ENCODE measurements around the gene VTI1A.
"Not testable (repeated sequence)": the region's sequence is repeated elsewhere in the genome, so short reads cannot be mapped to it uniquely, and the experiment has no call there.

Gene VTI1A

DNA sequence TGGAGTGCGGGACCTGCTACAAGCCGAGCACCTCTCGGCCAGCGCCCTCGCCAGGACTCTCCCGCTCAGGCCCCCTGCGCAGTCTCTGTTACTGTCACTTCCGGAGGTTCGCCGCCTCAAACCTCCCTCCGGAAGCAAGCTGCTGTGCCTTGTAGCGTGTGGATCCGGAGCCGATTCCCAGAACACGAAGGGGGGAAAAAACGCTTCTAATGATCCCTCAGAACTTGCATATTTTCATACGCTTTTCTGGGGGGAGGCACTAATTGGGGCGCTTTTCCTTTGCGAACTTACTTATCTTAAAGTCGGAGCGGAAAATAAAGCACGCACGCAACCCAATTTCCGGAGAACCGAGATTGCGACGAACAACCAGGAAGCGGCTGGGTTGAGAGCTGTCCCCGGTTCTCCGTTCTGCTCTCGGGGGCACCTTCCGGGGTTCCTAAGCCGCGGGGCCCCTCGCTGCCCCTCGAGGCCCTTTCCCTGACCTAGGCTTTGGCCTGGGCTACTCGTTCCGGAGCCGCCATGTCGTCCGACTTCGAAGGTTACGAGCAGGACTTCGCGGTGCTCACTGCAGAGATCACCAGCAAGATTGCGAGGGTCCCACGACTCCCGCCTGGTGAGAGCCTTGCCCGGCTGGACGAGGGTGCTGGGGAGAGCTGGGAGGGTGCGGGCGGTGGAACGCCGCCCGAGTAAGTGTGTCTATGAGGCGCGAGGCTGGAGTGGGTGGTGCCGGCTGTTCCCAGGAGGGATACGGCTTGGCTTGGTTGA is at the start of gene VTI1A, which contains the start of gene ZDHHC6:
VTI1A (plus strand) TSS at position 361 of the 765 bp plus-strand sequence; CDS start at position 520, 159 bp downstream.
ZDHHC6 (minus strand) TSS at position 60 of the 765 bp plus-strand sequence. CDS start 1,478 bp downstream, outside the sequence.
- peak; percentile 54 to 62 for DNase-seq (ENCODE audit: low read depth in 2 of 2)

DNA sequence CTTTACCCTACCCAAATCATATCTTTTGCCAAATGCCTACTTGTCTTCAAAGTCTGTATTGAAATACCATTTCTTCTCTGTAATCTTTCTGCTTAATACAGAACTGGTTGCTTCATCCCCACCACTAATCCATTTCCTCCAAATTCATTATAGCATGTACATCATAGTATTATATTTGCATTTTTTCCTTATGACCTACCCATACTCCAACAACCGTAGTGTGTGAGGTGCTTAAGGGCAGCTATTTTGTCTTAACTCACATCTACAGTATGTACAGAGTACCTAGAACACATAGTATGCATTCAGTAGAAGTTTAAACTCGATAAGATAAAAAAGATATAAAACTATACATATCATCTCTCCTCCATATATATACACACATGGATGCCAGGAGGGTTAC is 49.4 kb upstream of the VTI1A start:
- no peak for DNase-seq (ENCODE audit: low read depth in 2 of 2)

DNA sequence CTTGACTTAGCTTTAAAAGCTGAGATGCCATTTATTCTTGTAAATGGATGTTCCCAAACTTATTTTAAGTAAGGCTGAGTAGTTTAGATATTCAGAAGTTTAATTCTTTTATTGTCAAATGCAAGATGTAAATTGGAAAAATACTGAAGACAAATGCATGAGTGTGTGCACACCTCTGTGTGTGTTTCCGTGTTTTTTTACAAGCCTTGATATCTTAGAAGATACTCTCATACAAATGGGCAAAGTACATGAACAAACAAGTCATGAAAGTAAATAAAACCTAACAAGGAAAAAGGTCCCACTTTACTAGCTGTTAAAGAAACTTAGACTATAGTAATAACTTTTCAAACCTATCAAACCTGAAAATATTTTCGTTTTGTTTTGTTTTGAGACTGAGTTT is 44.1 kb upstream of the VTI1A start:
- no peak for DNase-seq (ENCODE audit: low read depth in 2 of 2)

DNA sequence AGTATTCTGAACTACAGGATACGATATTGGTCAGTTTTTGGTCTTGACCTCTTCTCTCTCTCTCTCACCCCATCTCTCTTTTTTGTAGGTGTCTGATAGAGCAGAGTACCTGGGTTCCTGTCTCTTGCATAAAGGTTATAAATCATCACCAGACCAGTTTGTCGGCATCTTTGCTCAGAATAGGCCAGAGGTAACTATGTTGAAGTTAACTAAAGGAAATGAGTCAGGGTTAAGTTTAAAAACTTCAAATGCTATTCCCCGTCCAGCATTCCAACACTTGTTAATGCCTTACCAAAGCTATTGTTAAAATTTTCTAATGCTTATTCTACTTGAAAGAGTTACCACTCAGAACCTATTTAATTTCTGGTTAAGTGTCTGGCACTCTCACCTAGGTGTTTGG is 42.4 kb upstream of the VTI1A start:
- no peak for DNase-seq (ENCODE audit: low read depth in 2 of 2)

DNA sequence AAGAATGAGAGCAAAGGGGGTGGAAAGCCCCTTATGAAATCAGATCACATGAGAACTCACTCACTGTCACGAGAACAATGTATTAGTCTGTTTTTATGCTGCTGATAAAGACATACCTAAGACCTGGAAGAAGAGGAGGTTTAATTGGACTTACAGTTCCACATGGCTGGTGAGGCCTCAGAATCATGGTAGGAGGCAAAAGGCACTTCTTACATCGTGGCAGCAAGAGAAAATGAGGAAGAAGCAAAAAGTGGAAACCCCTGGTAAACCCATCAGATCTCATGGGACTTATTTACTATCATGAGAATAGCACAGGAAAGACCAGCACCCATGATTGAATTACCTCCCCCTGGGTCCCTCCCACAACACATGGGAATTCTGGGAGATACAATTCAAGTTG is 40.2 kb upstream of the VTI1A start:
- not testable (repeated sequence) for DNase-seq (ENCODE audit: low read depth in 2 of 2)

DNA sequence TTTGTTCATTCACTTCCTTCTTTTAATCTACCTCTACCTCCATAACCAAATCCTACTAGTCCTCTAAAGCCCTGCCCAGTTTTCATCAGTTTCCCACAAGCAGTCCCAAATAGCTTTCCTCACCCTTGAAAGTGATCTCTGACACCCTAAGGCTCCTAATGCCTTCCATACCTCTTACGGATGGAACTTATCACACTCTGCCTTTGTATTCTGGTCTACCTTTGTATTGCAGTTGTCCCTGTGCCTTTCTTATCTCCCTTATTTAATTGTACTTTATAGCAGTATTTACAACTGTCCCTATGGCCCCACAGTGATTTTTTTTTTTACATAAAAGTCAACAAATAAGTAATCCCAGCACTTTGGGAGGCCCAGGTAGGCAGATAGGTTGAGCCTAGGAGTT is 39.3 kb upstream of the VTI1A start:
- DNase-seq (ENCODE audit: low read depth in 2 of 2) = no peak

DNA sequence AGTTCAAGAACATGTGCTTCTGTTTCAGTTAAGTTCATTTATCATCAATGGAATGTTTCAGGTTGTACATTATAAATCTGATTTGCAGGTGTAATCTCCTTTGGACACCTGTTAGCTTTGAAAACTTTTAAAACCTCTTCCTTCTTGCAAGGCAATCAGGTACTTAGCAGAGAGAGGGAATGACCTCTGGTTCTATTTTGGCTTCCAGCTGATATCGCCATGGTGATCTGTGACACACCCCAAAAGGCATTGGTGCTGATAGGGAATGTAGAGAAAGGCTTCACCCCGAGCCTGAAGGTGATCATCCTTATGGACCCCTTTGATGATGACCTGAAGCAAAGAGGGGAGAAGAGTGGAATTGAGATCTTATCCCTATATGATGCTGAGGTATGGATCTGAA is 37.7 kb upstream of the VTI1A start:
- DNase-seq (ENCODE audit: low read depth in 2 of 2) = no peak

DNA sequence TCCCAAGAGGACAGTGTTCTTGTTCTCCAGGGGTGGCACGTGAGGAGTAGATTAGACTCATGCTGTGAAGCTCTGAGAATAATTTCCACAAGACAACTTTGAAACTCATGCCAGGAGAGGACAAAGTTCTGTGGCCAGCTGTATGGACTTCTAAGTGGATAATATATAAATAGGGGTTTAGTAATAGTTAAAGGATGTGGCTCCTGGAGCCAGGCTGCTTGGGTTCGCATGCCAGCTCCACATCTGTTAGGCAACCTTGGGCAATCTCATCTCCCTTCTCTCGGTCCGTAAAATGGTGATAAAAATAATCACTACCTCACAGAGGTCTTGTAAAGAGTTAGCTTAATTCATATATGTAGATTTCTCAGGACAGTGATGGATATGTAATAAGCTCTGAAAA is 37.3 kb upstream of the VTI1A start:
- DNase-seq (ENCODE audit: low read depth in 2 of 2) = no peak

DNA sequence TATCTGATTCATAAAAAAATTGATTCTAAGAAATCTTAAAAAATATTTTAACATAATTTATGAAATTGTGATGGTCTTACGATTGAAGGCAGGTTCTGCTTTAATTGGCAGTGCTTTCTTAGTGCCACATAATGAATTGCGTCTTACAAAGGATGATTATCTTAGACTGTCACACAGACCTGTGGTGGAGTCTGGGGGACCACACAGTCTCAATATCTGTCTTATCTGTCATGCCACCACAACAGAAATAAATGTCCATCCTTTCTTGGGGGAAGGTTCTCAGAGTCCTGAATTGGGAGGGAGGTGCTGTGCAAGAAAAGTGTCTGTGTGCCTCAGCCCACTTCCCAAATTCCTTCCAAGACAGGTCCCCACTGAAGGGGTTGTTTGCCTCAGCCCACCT is 34.3 kb upstream of the VTI1A start:
- DNase-seq (ENCODE audit: low read depth in 2 of 2) = no peak

DNA sequence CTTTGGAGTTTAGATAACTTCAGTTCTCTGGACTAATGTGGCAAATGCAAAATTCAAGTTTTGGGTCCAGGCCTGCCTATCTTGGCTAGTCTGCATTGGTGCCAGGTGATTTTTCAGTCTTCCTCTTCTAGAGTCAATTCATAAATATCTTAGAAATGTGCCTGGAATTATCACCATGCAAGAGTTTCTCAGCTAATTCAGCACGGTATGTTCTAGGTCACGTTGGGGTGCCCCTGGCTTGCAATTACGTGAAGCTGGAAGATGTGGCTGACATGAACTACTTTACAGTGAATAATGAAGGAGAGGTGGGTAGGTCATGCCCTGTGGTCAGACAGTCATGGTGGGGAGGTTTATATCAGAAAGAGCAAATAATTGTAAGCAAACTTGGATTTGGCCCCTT is 25.3 kb upstream of the VTI1A start:
- no peak for DNase-seq (ENCODE audit: low read depth in 2 of 2)

DNA sequence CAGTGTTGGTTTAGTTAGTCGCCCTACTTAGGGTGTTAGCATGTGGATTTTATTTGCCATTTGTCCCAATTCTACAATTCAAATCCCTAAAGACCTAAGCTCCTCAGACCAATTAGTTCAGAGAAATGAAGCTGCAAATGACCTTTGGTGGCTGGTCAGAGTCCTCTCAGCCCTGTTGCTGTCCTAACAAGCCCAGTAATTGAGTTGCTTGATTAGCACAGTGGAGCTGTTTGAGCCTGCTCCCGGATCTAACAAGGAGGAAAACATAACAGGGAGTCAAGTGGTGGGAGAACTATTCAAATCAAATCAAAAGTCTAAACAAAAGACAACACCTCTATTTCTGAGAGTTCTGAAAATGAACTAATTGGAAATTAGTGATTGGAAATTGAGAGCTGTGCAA is 22.4 kb upstream of the VTI1A start:
- no peak for DNase-seq (ENCODE audit: low read depth in 2 of 2)

DNA sequence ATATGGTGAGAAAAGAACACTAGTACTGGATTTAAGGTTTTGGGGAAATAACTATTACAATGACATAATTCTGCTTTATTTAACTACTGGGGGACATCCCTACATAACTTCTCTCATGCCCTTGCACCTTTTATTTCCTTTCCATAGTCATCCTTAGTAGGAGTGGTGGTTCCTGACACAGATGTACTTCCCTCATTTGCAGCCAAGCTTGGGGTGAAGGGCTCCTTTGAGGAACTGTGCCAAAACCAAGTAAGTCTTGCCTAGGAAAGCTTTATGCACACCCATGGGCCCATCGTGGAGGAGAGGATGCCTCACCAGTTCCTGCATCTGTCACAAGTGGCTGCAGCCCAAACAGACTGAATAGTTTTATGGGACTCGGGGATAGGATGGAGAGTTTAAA is 20.9 kb upstream of the VTI1A start:
- no peak for DNase-seq (ENCODE audit: low read depth in 2 of 2)

DNA sequence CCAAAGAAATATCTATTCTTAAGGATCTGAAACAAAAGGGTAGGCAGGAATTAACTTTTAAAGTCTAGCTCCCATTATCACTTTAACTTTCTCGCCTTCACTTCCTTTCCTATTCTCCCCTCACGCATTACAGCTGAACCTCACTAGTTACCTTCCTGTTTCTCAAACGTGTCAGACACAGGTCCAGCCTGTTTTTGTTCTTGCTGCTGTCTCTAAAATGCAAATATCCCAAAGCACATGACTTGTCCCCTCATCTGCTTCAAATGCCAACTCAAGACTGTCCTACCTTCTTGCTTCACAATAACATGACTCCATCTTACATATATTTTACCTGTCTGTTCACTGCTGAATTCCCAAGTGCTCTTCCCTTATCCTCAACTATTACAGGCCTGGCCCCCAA is 17.9 kb upstream of the VTI1A start:
- no peak for DNase-seq (ENCODE audit: low read depth in 2 of 2)

DNA sequence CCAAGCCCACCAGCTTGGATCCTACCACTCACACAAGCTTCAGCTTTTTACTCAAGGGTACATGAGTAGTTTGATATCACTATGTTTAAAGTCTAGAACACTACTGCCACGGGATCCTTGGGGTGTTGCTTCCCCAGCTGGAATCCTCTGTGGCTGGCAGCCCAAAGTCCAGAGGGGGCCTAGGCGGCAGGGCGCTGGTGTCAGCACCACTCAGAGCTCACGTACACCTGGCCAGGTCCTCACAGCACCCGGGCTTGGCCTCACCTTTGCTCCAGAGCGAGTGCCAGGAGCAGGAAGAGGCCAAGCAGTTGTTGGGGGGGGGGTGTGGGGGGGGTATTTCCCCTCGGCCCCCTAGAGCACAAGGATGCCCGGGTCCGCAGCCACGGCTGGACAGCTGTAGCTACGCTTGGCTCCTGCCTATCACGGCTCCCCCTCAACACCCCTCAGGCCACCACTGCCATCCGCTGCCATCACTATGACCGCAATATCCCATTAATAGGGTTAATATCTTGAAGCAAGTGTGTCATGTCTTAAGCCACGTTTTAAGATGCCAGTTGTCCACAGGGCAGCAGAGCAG is 17.3 kb upstream of the VTI1A start:
- DNase-seq (ENCODE audit: low read depth in 2 of 2) = no peak

DNA sequence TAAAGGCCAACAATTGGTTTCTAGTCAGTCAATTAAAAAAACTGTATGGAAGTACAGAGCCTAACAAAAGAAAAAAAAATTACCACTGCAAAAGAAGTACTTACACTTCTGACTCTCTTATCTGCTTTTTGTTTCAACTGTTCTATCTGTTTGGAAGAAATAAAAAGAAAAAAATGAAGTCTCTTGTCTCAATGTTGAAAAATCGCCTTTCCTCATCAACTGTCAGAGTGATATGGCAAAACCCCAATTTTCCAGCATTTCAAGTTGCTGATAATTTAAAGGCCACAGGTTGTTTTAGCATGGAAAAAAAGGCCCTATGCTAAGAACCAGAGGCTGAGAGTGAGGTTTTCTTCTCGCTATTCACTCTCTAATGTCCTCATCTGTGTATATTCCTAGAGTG is 13.9 kb upstream of the VTI1A start:
- DNase-seq (ENCODE audit: low read depth in 2 of 2) = no peak

DNA sequence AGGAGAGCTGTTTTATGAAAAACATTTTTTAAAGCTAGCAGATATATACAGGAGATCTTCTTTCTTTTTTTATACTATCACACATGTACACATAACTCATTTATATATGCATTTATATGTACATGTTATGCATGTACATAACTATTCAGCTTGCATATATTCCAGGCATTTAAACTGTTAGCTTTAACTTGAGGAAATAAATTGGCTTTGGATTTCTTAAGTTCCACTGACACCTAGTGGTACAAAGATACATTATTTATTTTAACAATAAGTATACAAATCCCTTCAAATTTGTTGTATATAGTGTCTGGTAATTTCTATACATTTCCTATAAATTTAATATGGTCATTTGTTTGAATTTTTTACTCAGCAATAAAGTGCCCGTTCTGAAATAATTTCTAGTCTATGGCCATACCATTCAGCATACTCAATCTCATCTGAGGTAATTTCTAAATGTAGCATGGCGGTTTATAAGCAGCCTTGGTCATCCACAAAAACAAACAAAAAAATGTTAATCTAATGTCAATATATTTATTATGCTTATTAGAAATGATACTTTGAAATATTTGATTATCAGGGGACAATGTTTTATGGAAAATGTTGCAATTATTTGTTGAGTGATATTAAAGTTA is 11.9 kb upstream of the VTI1A start:
- DNase-seq (ENCODE audit: low read depth in 2 of 2) = no peak

DNA sequence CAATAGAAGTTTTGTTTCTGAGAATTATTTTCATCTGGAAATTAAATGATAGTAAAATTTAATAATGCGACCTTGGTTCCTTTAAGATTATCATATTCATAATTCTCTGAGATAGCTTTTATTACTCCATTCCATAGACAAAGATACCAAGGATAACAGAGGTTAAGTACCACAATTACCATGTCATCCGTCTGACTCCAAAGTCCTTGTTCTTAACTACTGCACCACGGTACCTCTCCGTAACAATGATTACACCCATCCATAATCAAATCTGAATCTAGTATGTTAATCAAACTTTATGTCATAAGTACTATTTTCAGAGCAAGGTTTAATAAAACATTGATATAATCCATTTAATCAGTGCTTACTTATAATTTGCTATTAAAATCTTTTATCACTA is 8.7 kb upstream of the VTI1A start:
- no peak for DNase-seq (ENCODE audit: low read depth in 2 of 2)

DNA sequence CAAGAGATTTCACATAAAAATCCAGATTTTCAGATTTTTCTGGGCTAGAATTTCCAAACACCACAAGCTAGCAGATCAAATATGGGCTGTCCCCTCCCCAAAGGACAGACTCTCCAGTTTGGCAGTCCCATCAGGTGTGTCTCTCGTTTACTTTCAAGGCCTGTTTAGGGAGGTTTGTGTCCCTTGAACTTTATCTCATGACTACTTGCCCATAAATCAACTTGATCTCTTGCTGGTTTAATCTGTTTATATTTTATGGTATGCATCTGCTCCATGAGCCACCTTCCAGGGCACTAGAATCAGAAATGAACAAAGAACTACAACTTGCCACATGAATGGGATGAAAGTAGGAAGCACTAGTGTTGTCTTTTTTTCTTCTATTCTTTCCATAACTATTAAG is 5.5 kb upstream of the VTI1A start:
- no peak for DNase-seq (ENCODE audit: low read depth in 2 of 2)

DNA sequence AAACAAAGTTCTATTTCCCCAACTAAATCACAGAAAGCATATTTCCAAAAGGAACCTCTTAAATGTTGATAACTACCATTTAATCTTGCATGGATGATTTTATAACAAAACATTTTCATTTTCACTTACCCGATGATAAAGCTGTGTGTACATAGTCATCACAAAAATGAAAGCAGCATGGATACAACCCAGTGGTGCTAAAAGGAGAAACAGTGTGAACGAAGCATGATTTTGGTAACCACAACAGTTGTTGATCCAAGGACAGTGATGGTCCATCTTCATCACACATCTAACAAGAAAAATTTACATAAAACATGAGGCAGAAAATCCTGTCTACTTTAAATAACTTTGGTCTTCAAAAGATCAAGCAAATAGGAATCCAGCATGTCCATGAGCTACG is 5.0 kb upstream of the VTI1A start:
- no peak for DNase-seq (ENCODE audit: low read depth in 2 of 2)

DNA sequence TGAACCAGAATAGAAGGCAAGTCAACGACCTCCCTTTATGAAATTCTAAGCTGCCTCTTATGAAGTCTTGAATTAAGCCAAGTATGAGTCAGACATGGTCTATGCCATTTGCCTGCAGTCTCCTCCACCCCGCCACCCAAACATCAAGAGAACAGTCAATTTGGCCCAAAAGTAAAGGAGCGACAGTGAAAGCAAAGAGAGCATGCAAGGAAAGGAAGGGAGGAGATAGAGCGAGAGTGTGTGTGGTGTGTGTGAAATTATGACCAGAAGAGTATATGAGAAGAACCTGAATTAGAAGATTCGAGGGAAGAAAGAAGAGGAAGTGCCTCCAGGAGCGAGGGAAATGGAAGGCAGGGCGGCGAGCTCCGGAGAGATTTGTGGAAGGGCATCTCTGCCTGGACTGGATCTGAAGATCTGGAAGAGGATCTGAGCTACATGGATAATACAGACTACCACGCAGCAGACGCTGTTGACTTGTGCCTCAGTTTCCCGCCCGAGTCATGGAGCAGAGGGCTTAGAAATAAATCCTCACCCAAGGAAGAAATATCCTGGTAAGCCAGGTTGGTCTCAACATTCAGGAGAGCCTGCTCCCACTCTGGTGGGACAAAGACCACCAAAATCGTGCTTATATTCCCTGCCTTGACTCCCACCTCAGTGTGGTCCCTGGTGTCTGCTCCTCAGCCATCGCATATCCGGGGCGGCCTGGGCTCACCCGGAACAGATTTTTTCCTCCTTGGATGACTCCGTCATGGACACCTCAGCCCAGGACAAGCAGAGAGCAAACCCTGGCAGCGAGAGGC is 760 bp upstream of the VTI1A start:
- no peak for DNase-seq (ENCODE audit: low read depth in 2 of 2)

DNA sequence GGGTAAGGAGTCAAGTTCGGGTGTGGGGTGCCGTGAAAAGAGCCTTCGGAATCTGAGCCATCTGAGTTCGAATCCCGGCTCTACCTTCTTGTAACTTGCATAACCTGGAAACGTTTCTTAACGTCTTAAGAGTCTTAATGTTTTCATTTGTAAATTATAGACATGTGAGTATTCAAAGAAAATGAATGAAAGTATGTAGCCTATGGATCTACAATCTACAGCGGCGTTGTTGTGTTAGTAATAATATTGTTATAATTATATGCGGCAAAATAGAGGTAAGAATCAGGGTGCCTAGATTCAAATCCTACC is 559 bp downstream of the VTI1A start:
- DNase-seq (ENCODE audit: low read depth in 2 of 2) = no peak

DNA sequence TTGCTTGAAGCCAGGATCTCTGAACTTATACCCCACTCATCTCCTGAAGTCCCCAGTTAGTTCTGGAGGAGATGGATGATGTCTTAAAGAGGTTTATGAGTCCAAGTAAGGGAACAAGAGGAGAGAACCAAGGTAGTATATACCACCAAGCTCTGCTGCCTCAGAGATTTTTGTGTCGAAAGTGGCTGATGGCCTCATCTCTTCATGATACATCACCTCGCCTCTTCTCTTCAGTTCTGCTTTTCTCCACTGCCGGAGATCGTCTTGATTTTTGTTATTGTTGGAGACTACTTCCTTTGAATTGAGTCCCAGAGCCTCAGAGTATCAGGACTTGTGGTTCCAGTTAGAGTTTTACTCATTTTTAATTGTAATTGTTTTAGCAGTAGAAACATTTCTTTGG is 1.9 kb downstream of the VTI1A start:
- DNase-seq (ENCODE audit: low read depth in 2 of 2) = no peak

All from stimulated activated CD4-positive, alpha-beta T cell treated with anti-CD3 and anti-CD28 coated beads, Interleukin-1b, Interleukin-23, amount 100 ng/mL, for 1 hour (primary cell).